Measurements from ENCODE around the gene TRIM17.
A peak's percentile ranks its signal among the peaks of the same experiment; 100 is the strongest.

Gene TRIM17, protein sequence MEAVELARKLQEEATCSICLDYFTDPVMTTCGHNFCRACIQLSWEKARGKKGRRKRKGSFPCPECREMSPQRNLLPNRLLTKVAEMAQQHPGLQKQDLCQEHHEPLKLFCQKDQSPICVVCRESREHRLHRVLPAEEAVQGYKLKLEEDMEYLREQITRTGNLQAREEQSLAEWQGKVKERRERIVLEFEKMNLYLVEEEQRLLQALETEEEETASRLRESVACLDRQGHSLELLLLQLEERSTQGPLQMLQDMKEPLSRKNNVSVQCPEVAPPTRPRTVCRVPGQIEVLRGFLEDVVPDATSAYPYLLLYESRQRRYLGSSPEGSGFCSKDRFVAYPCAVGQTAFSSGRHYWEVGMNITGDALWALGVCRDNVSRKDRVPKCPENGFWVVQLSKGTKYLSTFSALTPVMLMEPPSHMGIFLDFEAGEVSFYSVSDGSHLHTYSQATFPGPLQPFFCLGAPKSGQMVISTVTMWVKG

GRCh38 chr1:228416217-228416933, at the start of gene TRIM17:
TSS of gene TRIM17 (minus strand) at chr1:228416861. CDS start at chr1:228415072, 1,789 bp downstream.
- peak; percentile 39 for DNase-seq

DNA sequence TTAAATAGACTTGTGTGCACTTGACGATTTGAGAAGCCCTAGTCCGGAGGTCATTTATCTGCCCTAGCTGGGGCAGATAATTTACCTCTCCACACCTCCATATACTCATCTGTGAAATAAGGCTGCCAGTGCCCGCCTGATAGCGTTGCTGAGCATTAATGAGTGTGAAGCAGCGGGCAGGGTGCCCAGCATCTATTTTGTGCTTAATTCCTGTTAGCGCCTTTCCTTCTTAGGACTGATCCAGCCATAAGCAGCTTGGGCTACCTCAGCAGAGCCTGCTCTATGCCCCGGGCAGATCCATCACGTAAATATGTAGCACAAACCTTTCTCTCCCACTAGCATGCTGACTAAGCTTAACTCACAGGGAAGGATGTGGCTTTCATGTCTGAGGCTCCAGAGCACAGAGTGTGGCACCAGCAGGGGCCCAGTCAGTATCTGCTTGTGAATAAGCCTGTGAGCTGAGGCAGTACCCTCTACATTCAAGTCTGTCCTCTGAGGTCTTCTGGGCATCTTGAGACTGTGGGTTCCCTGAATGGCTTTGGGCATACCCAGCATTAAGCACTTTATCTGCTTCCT, 49.0 kb upstream of the TRIM17 start:
- no peak for DNase-seq

DNA sequence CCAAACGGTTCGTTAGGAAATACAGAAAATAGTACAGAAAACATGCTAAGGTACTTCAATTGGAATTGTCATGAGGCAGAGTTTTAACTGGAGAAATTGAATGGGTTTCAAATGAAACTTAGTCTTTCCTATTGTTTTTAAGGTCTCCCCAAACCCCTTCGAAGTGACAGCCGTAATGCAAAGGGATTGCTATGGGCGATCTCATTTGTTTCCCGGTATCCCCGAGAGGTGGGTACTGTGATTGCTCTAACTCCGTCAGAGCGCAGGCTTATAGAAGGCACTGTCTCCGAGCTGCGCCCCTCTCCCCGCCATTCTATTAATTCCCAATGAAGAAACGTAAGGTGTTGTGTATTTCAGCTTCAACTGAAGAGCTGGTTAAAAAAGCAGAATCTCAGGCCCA, 48.5 kb upstream of the TRIM17 start:
- DNase-seq, result no peak

DNA sequence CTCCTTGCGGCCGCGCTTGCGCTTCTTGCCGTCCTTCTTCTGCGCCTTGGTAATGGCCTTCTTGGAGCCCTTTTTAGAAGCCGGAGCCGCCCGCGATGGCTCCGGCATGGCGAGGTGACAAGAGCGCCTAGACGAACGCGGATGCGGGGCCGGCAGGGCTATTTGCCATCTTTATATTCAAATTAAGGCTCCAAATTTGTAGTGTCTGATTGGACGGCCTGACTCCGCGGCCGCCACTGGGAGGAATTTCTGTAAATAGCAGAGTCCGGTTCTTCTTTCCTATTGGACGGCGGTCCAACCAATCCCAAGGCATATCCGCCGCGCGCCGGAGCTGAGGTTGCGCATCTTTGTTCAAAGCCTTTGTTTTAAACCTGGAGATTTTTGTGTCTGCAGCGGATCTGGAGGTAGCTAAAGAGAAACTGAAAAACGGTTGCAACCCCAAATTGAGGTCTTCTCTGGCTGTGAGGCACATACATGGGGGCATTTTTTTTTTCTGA, 47.9 kb upstream of the TRIM17 start:
- DNase-seq, result peak; percentile 89

DNA sequence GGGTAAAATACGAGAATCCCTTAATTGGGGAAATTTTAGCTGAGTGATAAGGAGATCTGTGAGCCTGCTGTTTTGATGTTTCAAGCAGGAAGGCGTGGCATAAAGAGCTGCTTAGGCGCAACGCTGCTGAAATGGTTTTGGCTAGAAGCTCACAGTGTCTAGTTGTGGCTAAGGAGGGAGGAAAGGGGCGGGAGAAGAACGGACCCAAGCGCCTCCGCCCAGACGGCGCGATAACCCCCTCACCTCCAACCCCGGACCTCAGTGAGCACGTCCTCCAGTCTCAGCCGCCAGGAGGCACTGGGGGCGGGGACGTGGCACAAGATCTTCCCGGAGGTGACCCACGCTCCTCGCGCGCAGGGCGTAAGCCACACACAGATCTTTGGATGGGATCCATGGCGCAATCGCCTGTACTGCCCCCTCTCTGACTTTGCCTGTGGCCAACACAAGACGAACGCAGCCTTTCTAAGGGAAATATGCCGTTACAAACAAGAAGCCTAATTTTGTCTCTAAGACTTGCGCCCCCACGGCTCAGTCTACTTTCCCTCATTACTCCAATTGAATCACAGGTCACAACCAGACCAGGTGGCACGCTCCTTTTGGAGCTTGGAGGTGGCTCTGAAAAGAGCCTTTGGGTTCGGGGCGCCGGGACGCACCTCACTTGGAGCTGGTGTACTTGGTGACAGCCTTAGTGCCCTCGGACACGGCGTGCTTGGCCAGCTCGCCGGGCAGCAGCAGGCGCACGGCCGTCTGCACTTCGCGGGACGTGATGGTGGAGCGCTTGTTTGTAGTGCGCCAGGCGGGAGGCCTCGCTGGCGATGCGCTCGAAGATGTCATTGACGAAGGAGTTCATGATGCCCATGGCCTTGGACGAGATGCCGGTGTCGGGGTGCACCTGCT, 47.1 kb upstream of the TRIM17 start:
- DNase-seq, result peak; percentile 56

DNA sequence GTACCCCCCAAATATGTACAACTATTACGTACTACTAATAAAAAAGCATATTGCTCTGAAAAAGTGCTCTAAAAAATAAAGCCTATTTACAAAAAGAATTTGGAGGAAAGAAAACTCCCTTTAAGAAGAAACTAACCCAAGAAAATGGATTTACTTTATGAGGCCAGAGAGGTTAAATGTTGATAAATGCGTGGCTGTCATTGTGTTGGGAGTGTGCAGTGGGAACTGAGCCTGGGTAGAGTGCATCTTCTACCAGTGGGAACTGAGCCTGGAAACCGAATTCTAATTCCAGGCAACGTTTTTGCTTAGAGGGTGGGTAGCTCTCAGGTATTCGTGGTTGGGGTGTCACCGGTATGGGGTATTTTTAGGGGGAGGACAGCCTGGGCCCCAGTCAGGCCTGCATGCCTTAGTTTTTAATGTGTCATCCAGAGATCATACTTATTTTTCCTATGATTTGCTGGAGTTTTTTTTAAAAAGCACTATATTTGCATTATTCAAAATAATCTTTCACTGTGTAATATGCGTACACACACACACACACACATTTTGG, 46.4 kb upstream of the TRIM17 start:
- DNase-seq, result no peak

GRCh38 chr1:228462560-228462959, 45.9 kb upstream of the TRIM17 start:
- DNase-seq, result no peak

DNA sequence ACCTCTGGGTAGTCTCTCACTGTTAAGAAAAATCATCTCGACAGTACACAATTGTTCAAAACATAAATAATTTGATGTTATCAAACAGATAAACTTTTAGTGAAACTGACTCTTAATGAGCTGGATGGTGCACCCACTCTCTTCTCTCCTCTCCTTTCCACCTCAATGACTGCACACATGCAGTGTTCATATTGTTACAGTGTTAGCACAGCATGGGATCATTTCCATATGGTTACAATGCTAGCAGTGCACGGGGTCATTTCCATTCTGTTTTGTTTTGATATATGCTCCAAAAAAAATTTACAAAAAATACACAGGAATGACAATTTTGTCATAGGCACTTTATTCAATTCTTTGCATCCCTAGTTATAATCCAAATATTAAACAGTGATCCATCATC, 44.2 kb upstream of the TRIM17 start:
- DNase-seq, result no peak

DNA sequence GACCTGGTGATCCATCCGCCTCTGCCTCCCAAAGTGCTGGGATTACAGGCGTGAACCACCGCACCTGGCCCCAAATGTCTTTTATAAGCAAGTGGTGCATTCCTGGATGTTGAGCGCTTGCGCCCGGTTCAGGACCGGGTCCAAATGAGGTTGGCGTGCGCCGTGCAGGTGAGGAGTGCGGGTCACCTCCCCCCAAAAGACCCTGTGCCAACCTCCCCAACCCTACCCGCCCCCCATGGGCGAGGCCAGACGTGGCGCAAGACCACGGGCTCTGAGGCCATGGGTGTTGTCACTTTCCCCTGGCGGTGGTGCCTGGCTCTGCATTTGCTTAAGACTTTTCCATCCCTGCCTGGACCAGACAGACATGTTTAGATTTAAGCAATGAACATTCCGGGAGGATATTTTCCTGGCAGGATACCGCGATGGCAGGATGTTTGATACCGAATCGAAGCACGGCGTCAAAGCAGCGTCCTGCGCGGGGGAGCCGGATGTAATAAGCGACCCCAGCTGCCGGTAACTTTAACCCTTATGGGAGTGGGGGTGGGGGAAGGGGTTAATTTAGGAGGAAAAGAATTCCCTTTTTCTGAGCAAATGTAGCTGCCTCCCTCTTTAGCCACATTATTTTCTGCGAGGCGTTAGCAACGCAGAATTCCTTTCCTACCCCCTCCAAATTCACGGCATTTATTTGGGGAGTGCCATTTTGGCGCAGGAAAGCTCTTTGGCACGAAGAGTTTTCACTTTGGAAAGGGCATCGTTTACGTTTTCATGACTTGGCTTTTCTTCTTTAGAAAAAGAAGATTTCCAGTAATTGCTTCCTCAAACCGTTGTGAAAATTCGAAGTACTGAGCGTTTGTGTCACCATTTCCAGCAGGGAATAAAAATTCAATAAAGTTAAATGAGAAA, 42.7 kb upstream of the TRIM17 start:
- DNase-seq, result peak; percentile 61

DNA sequence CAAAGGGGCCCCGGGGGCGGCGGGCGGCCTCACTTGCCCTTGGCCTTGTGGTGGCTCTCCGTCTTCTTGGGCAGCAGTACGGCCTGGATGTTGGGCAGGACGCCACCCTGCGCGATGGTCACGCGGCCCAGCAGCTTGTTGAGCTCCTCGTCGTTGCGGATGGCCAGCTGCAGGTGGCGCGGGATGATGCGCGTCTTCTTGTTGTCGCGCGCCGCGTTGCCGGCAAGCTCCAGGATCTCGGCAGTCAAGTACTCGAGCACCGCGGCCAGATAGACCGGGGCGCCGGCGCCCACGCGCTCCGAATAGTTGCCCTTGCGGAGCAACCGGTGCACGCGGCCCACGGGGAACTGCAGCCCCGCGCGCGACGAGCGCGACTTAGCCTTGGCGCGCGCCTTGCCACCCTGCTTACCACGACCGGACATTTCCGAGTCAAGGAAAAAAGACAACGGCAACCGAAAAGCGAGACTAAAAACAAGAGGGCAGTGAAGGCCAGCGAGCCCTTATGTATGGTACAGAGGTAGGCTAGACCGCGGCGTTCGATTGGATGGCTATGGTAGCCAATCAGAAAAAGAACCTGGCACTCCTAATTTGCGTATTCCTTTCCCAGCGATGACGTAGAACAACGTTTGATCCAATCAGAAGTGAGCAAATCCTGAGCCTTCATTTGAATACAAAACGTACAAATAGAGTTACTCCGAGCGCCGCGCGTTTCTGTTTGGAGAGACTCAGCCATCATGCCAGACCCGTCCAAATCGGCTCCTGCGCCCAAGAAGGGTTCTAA, 40.9 kb upstream of the TRIM17 start:
- DNase-seq, result peak; percentile 88

- no peak for DNase-seq
Observed at GRCh38 chr1:228457017-228457395, 40.3 kb upstream of the TRIM17 start.

DNA sequence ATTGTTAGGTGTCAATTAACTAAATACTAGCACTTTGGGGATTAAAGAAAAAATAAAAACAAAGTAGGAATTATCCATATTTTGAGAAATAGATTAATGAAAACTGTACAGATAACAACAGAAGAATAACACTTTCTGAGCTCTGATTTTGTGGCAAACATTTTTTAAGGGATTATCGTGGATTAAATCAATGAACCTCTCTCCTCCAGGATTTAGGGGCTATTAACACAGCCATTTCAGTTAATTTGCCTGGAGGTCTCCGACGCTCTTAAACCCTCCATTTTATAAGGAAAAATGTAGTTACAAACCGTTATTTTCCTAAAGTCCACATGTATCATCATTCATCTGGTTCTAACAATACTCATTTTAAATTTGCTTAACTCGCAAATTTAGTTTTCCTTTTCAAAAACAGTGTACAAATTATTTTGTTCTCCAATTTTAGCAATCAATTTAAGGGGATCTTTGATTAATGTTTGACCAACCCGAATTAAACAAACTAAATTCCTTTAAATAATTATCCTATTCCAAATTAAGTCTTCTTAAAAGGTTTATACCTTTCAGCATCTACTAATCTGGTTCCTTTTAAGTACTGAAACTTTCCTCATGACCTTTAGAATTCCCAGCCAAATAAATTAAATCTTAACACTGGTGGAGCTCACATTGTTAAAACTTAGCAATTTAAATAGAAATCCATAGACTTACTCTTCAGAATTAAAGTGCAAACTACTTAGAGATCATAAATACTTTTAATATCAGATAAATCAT, 39.8 kb upstream of the TRIM17 start:
- no peak for DNase-seq

DNA sequence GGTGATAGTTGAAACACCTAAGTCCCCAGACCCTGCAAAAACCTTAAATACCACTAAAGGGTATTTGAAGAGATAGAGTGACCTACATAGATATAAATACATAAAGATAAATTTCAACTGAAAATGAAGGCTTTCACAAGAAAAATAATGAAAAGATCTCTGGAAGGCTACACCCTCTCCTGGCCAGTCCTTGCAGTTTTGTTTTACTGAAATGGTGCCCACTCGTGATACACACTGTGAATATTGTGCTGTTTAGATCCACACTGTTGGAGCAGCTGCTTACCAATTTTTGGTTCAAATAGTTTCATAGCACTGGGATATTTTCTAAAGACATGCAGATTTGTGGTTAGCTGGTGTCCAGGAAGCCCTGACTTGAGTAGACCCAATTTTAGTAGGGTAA, 39.1 kb upstream of the TRIM17 start:
- no peak for DNase-seq

DNA sequence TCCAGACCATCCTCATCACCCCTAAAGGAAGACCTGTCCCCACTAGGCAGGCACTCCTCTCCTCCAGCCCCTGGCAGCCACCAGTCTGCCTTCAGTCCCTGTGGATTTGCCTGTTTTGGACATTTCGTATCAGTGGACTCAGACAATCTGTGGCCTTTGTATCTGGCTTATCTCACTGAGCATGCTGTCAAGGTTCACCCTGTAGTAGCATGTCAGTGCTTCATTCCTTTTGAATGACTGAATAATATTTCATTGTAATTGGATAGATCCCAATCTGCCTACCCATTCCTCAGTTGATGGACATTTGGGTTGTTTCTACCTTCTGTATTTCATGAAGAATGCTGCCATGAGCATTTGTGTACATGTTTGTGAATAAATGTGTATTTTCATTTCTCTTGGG, 37.6 kb upstream of the TRIM17 start:
- DNase-seq, result no peak

DNA sequence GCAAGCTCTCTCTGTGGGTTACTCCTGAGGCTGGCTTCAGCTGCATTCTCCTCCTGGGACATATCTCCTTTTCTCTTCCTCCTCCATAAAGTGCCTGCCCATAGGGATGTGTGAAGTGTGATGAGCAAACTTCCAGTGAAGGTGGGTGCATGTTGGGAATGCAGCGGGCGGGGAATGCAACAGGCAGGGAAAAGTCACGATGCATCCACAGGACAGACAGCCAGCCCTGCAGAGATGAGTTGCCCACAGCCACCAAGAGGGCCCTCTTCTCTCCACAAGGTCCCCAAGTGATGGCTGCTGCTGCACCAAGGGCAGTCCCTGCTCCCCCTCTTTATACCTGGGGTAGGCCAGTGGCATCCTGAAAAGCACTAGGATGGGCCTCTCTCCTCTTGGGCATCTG, 37.0 kb upstream of the TRIM17 start:
- no peak for DNase-seq

GRCh38 chr1:228453022-228453560, 36.4 kb upstream of the TRIM17 start:
- no peak for DNase-seq

GRCh38 chr1:228452194-228453021, 35.7 kb upstream of the TRIM17 start:
- DNase-seq, result no peak

DNA sequence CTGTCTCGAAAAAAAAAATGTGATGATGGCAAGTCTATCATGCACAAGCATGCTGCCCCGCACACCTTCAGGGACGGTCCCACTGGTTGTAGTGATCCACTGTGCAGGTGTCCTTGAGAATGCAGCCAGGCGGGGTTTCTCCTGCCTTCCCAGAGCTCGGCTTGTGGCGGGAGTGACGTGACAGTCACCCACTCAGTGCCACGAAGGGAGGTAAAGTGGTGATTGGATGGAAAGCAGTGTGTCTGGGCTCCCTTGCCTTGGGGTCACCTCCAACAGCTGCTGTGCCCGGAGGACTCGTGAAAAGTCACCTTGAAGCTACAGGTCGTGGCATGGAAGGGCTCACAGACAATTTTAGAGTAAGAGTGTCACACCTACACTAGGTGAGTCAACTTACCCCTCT, 33.5 kb upstream of the TRIM17 start:
- no peak for DNase-seq
